Cardiac fibroblast (primary cell): ENCODE measurements around the gene P2RY6.
"Not testable (repeated sequence)": the region's sequence is repeated elsewhere in the genome, so short reads cannot be mapped to it uniquely, and the experiment has no call there.

Experiments used
- DNase-seq, 2 donors: peaks; one replicate each; pipeline versions ENCODE4 v3.0.0 to v3.0.0-alpha.2; 2010; ENCODE audit warnings: low read depth in 2 of 2
- H3K4me3 ChIP-seq, 2 donors: replicated peaks in 1 of 2; 1 replicate in 1 of 2; 2 replicates in 1 of 2; pipeline ENCODE4 v1.5.1; 2011; ENCODE audit warnings: low read depth in 2 of 2, low read length in 2 of 2, mild to moderate bottlenecking in 2 of 2, moderate library complexity in 1 of 2
- TF ChIP-seq, protein P1 (sequence below): IDR thresholded peaks from one replicate; pipeline ENCODE4 v1.5.1; 2011; ENCODE audit warnings: low read depth, mild to moderate bottlenecking, low read length, inconsistent platforms

Gene P2RY6

DNA sequence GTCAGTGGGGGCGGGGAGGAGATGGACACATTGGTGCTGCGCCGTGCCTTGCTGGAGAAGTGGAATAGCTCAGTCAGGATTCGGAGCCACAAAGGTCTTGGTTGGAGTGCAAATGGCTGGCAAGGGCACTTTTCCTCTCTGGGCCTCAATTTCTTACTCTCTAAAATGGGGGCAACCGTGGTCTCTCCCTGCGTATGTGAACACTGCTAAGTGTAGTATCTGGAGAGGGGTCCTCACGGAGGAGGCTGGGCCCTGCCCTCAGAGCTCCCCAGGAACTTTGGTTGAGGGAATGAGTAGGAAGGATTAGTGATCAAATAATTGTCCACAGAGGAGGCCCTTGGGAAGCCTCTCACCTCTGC, 521 bp downstream of the P2RY6 start:
- TF ChIP-seq, protein P1, sequence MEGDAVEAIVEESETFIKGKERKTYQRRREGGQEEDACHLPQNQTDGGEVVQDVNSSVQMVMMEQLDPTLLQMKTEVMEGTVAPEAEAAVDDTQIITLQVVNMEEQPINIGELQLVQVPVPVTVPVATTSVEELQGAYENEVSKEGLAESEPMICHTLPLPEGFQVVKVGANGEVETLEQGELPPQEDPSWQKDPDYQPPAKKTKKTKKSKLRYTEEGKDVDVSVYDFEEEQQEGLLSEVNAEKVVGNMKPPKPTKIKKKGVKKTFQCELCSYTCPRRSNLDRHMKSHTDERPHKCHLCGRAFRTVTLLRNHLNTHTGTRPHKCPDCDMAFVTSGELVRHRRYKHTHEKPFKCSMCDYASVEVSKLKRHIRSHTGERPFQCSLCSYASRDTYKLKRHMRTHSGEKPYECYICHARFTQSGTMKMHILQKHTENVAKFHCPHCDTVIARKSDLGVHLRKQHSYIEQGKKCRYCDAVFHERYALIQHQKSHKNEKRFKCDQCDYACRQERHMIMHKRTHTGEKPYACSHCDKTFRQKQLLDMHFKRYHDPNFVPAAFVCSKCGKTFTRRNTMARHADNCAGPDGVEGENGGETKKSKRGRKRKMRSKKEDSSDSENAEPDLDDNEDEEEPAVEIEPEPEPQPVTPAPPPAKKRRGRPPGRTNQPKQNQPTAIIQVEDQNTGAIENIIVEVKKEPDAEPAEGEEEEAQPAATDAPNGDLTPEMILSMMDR, result no peak
- no peak overlapping the region for H3K4me3 ChIP-seq
- DNase-seq, result no peak

DNA sequence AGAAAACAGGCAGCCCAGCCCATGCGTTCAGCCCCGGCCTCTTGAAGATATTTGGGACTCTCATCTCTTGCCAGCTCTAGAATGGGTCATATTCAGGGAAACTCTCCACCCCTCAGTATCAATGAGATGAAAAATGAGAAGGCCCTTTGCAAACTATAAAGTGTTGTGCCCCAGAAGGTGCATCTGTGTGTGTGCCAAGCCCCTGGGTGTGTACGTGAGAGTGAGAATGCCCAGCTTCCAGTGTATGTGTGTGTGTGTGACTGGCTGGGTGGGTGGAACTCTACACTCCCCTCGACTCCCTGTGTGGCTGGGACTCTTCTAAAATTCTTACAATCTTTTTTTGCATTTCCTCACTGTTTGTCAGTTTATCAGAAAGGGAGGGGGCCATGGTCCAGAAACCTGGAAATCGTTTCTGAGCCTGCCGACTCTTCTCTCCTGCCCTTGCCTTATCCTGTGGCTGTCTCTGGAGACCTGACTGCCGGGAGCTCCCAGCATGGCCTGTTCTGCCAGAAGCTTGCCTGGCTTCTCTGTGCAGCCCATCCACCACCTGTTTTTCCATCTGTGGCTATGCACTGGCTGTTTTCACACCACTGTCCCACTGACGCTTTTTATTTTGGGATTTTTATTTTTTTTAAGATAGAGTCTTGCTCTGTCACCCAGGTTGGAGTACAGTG, 1.2 kb downstream of the P2RY6 start:
- no peak overlapping the region for H3K4me3 ChIP-seq
- TF ChIP-seq, protein P1, result no peak
- DNase-seq, result no peak

DNA sequence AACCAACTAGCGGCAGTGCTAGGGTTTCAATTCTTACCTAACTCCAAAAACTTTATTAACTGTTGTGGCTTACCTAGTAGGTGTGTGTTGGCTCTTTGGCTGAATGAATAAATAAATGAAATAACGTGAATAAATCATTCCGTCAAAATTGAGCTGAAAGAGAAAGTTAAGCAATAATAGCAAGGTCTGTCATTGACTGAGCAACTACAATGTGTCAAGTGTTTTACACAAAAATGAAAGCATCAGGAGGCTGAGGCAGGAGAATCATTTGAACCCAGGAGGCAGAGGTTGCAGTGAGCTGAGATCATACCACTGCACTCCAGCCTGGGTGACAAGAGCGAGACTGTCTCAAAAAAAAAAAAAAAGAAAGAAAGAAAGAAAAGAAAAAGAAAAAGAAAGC, 2.1 kb downstream of the P2RY6 start:
- H3K4me3 ChIP-seq, DNase-seq: not testable (repeated sequence)

- DNase-seq, result no peak
- no peak overlapping the region for H3K4me3 ChIP-seq
- TF ChIP-seq, protein P1, result no peak
Observed at GRCh38 chr11:73274722-73275380, 2.7 kb downstream of the P2RY6 start.

GRCh38 chr11:73275381-73275750, 3.2 kb downstream of the P2RY6 start:
- no peak for DNase-seq
- TF ChIP-seq, protein P1, result no peak
- no peak overlapping the region for H3K4me3 ChIP-seq

DNA sequence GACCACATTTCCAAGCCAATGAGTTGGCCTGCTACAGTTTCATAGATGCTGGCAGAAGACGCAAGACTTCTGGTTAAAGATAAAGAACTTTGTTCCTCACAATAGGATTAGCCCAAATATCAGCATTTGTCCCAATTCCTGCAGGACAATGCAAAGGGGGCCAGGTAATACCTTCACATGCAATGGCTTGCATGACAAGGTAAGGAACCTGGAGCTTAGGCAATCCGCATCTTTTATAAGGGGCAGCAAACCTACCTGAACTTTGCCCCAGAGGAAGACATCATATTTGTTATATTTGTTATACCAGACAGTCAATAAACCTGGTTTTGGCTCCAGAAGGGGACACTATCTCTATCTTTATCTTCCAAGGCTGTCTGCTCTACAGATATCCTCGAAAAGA, 5.3 kb downstream of the P2RY6 start:
- no peak overlapping the region for H3K4me3 ChIP-seq
- no peak for DNase-seq
- TF ChIP-seq, protein P1, result no peak

DNA sequence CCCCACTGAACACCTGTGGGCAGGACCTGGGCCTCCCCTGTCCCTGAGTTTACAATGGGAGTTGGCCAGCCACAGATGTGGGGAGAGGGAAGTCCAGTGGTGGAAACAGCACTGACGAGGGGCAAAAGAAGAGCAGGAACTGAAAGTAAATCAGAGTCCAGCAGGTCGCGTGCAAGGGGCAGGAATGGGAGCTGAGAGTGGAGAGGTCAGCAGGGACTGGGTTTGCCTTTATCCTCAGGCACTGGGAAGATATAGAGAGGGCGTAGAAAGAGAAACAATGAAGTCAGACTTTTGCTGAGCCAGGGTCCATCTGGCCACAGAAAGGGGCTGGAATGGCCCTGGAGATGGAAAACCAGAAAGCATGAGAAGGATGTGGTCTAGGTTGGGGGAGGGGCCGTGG, 8.5 kb downstream of the P2RY6 start:
- TF ChIP-seq, protein P1, result no peak
- no peak overlapping the region for H3K4me3 ChIP-seq
- no peak for DNase-seq
